Mesenchymal stem cell (in vitro differentiated cells and primary cell): ENCODE measurements around the gene ARHGAP9.

Experiments used
- DNase-seq: peaks from one replicate; pipeline ENCODE4 v3.0.0-alpha.2; 2013
- H2AFZ ChIP-seq: one replicate; pipeline ENCODE4 v1.6.1; 2013; ENCODE audit warnings: low read depth, mild to moderate bottlenecking, control low read depth, inconsistent platforms, low read length, moderate library complexity
- H2AK5ac ChIP-seq: 2 replicates; pipeline ENCODE4 v1.6.1; 2013; ENCODE audit warnings: low read length, moderate library complexity, mild to moderate bottlenecking, inconsistent platforms; ENCODE audit not compliant: severe bottlenecking
- H2BK120ac ChIP-seq: one replicate; pipeline ENCODE4 v1.6.1; 2013; ENCODE audit warnings: low read depth, mild to moderate bottlenecking, inconsistent platforms, low read length, moderate library complexity
- H2BK12ac ChIP-seq, 2 experiments: one replicate each; pipeline ENCODE4 v1.6.1; 2013; ENCODE audit warnings: inconsistent platforms in 2 of 2, low read length in 2 of 2, mild to moderate bottlenecking in 2 of 2, moderate library complexity in 2 of 2, control low read depth in 1 of 2
- H2BK15ac ChIP-seq: one replicate; pipeline ENCODE4 v1.6.1; 2013; ENCODE audit warnings: mild to moderate bottlenecking, low read depth, inconsistent platforms; ENCODE audit not compliant: poor library complexity, severe bottlenecking
- H2BK5ac ChIP-seq: 2 replicates; pipeline ENCODE4 v1.6.1; 2013; ENCODE audit warnings: low read depth, mild to moderate bottlenecking, low read length, control low read depth, inconsistent platforms; ENCODE audit not compliant: poor library complexity, severe bottlenecking
- H3K14ac ChIP-seq, 2 experiments: one replicate each; pipeline ENCODE4 v1.6.1; 2013; ENCODE audit warnings: inconsistent platforms in 2 of 2, low read length in 2 of 2, control low read depth in 1 of 2, mild to moderate bottlenecking in 1 of 2, moderate library complexity in 1 of 2
- H3K18ac ChIP-seq, 2 experiments: one replicate each; pipeline ENCODE4 v1.6.1; 2013; ENCODE audit warnings: inconsistent platforms in 2 of 2, low read length in 2 of 2, control low read depth in 1 of 2, low read depth in 1 of 2, mild to moderate bottlenecking in 1 of 2
- H3K23ac ChIP-seq, 2 experiments: one replicate each; pipeline ENCODE4 v1.6.1; 2013; ENCODE audit warnings: inconsistent platforms in 2 of 2, low read length in 2 of 2, mild to moderate bottlenecking in 2 of 2, moderate library complexity in 2 of 2, control low read depth in 1 of 2
- H3K27ac ChIP-seq: 2 replicates; pipeline ENCODE4 v1.5.1; 2013; ENCODE audit warnings: mild to moderate bottlenecking, moderate library complexity, low read length, control low read depth, inconsistent platforms; ENCODE audit not compliant: poor library complexity, severe bottlenecking
- H3K27me3 ChIP-seq, 2 experiments: 2 replicates each; pipeline versions ENCODE4 v1.6.1 to v1.7.0; 2013; ENCODE audit warnings: low read length in 2 of 2, mild to moderate bottlenecking in 2 of 2, moderate library complexity in 2 of 2, control low read depth in 1 of 2, inconsistent platforms in 1 of 2; ENCODE audit not compliant: control insufficient read depth in 1 of 2, insufficient read depth in 1 of 2
- H3K36me3 ChIP-seq, 2 experiments: 2 replicates each; pipeline versions ENCODE4 v1.6.1 to v1.7.0; 2013; ENCODE audit warnings: low read length in 2 of 2, control low read depth in 1 of 2, inconsistent platforms in 1 of 2, low read depth in 1 of 2, mild to moderate bottlenecking in 1 of 2; ENCODE audit not compliant: insufficient read depth in 2 of 2, control insufficient read depth in 1 of 2
- H3K4ac ChIP-seq, 2 experiments: one replicate each; pipeline ENCODE4 v1.6.1; 2013; ENCODE audit warnings: inconsistent platforms in 2 of 2, low read length in 2 of 2, mild to moderate bottlenecking in 2 of 2, moderate library complexity in 2 of 2, control low read depth in 1 of 2, low read depth in 1 of 2
- H3K4me1 ChIP-seq: 2 replicates; pipeline ENCODE4 v1.6.1; 2013; ENCODE audit warnings: low read depth, low read length, control low read depth; ENCODE audit not compliant: control insufficient read depth, insufficient read depth
- H3K4me2 ChIP-seq: 2 replicates; pipeline ENCODE4 v1.6.1; 2013; ENCODE audit warnings: low read length, mild to moderate bottlenecking, inconsistent platforms; ENCODE audit not compliant: poor library complexity, severe bottlenecking
- H3K4me3 ChIP-seq, 2 experiments: 2 replicates each; pipeline versions ENCODE4 v1.5.1 to v1.7.0; 2013; ENCODE audit warnings: low read length in 2 of 2, mild to moderate bottlenecking in 2 of 2, control low read depth in 1 of 2, low read depth in 1 of 2; ENCODE audit not compliant: insufficient read depth in 1 of 2
- H3K79me1 ChIP-seq: replicated peaks from 2 replicates; pipeline ENCODE4 v1.6.1; 2013; ENCODE audit warnings: mild to moderate bottlenecking, control low read depth, low read length, inconsistent platforms; ENCODE audit not compliant: poor library complexity, severe bottlenecking
- H3K9ac ChIP-seq: 2 replicates; pipeline ENCODE4 v1.7.0; 2013; ENCODE audit warnings: mild to moderate bottlenecking, low read length, moderate library complexity
- H3K9me3 ChIP-seq: 2 replicates; pipeline ENCODE4 v1.7.0; 2013; ENCODE audit warnings: mild to moderate bottlenecking, low read length; ENCODE audit not compliant: control insufficient read depth
- H4K8ac ChIP-seq: one replicate; pipeline ENCODE4 v1.6.1; 2013; ENCODE audit warnings: inconsistent platforms, mild to moderate bottlenecking, low read length, moderate library complexity
- H4K91ac ChIP-seq: one replicate; pipeline ENCODE4 v1.6.1; 2013; ENCODE audit warnings: mild to moderate bottlenecking, low read length, inconsistent platforms
- WGBS: methylation state at CpG from one replicate; pipeline ENCODE4 v1.1.7; 2013; ENCODE audit warnings: mixed read lengths; 5-methylcytosine and 5-hydroxymethylcytosine counted together

Gene ARHGAP9

DNA sequence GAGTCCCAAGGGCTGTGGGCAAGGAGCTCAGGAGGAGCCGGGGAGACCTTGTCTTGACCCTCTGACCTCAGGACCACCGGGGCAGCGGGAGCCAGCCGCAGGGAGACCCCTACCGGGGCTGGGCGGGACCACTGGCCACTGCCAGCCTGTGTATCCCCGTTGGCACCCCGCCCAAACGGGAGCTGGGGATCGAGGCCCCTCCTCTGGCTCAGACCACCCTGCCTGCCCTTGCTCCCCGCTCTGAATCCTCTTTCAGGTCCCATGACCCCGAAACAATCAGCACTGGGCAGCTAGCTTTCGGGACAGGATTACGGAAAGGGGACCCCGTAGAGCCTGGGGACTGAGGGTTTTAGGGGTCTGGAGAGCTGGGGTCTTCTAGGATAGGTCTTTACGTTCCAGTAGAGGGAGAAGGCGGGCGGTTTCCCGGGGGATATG is 18.8 kb downstream of the ARHGAP9 start:
- DNase-seq, result no peak
- Histone ChIP-seq H3K27ac (no peak overlapping the region), H3K14ac (no peak overlapping the region), H3K9ac (peak overlapping the region; percentile 59), H3K4me1 (peaks cover 14% of the 10 kb centered on the region), H2AK5ac (no peak overlapping the region), H2AFZ (no peak overlapping the region), H2BK12ac (peak overlapping the region in 1 of 2 experiments; percentile 39), H3K23ac (peak overlapping the region in 1 of 2 experiments; percentile 42), H3K4me2 (peak overlapping the region; percentile 99), H2BK5ac (no peak overlapping the region), H3K4me3 (peak overlapping the region in 1 of 2 experiments; percentile 42), H4K91ac (no peak overlapping the region), H3K4ac (no peak overlapping the region), H3K18ac (peak overlapping the region in 1 of 2 experiments; percentile 34), H3K36me3 (no peaks in the 10 kb centered on the region), H2BK15ac (no peak overlapping the region), H3K9me3 (no peaks in the 10 kb centered on the region), H3K27me3 (peaks cover 14 to 42% of the 10 kb centered on the region in 2 experiments), H3K79me1 (peaks cover 2% of the 10 kb centered on the region), H4K8ac (no peak overlapping the region), H2BK120ac (no peak overlapping the region)
- 0% methylated on average over 10 of the region's 19 CpGs for WGBS

DNA sequence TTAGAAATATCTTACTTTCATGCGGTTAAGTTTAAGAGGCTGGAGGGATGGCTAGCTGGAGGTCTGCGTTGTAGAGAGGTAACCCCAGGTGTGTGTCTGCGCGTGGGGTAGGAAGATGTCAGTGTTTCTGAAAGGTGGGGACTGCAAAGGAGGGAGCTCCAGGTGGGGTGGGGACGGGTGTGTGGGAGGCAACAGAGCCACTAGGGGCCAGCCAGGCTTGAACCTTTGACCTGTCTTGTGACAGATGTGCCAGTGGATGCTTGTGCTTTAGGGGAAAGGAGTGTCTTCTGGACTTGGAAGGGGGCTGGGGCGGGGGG is 19.2 kb downstream of the ARHGAP9 start:
- Histone ChIP-seq H2AK5ac (no peak overlapping the region), H3K23ac (no peak overlapping the region), H3K14ac (no peak overlapping the region), H2BK12ac (peak overlapping the region in 1 of 2 experiments; percentile 39), H3K4me3 (peak overlapping the region in 1 of 2 experiments; percentile 23), H3K9me3 (no peaks in the 10 kb centered on the region), H3K79me1 (peaks cover 2% of the 10 kb centered on the region), H4K91ac (no peak overlapping the region), H3K27ac (no peak overlapping the region), H4K8ac (no peak overlapping the region), H3K4me1 (peaks cover 18% of the 10 kb centered on the region), H2BK15ac (no peak overlapping the region), H2BK120ac (no peak overlapping the region), H3K18ac (no peak overlapping the region), H2BK5ac (no peak overlapping the region), H3K36me3 (no peaks in the 10 kb centered on the region), H3K9ac (peak overlapping the region; percentile 59), H3K27me3 (peaks cover 13 to 38% of the 10 kb centered on the region in 2 experiments), H2AFZ (no peak overlapping the region), H3K4me2 (peak overlapping the region; percentile 99), H3K4ac (no peak overlapping the region)
- WGBS, result 3% methylated on average over 6 of the region's 6 CpGs
- DNase-seq, result no peak

DNA sequence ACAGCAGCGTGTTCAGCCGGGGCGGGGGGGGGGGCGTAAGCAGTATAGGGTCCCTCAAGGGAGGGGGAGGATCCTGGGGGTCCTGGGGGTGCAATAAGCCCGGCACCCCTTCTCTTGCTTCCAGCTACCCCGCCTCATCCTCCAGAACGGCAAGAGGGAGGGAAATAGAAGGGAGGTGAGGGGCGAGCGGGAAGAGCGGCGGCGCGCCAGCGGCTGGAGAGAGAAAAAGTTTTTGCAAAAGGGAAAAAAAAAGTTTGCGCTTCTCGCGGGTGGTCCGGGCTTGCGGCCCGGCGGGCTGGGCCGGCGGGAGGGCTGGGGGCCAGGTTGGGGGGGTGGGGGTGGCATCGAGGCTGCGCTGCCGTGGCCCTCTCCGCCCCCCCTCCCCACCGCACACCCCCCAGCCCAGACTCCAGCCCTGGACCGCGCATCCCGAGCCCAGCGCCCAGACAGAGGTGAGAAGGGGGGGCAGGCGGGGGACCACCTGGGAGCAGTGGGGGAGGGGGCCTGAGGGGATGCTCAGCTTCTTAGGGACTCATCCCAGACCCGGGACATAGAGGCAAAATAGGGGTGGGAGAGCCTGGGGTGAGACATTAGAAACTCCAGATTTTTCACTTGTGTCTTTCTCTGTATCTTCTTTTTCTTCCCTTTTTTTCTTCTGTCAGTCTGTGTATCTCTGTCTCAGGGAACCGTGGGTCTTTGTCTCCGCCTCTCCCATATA is 19.8 kb downstream of the ARHGAP9 start, which contains the start of gene GLI1:
TSS of gene GLI1 (plus strand) at position 36 of the 718 bp plus-strand sequence. CDS start 3,907 bp downstream, outside the sequence.
- Histone ChIP-seq H3K23ac (no peak within 1 kb of the TSS), H3K9ac (peak within 1 kb of the TSS; percentile 85), H3K18ac (peak within 1 kb of the TSS; percentile 61 to 69), H3K4me2 (peak within 1 kb of the TSS; percentile 99), H3K4me1 (peaks cover 23% of the 10 kb centered on the region), H2BK120ac (peak within 1 kb of the TSS; percentile 1), H3K27me3 (peaks cover 9 to 33% of the 10 kb centered on the region in 2 experiments), H2BK15ac (peak within 1 kb of the TSS; percentile 31), H2AFZ (peak within 1 kb of the TSS; percentile 87), H4K91ac (peak within 1 kb of the TSS; percentile 18), H2BK5ac (peak within 1 kb of the TSS; percentile 61), H3K9me3 (no peaks in the 10 kb centered on the region), H4K8ac (peak within 1 kb of the TSS; percentile 74), H3K27ac (peak within 1 kb of the TSS; percentile 53), H2BK12ac (peak within 1 kb of the TSS; percentile 34 to 80), H3K4me3 (peak within 1 kb of the TSS; percentile 59 to 86), H3K79me1 (peaks cover 2% of the 10 kb centered on the region), H3K14ac (no peak within 1 kb of the TSS), H3K4ac (peak within 1 kb of the TSS in 1 of 2 experiments; percentile 69), H3K36me3 (no peaks in the 10 kb centered on the region), H2AK5ac (peak within 1 kb of the TSS; percentile 69)
- DNase-seq, result peak; percentile 32
- WGBS, result 0% methylated on average over 3 of the region's 36 CpGs

DNA sequence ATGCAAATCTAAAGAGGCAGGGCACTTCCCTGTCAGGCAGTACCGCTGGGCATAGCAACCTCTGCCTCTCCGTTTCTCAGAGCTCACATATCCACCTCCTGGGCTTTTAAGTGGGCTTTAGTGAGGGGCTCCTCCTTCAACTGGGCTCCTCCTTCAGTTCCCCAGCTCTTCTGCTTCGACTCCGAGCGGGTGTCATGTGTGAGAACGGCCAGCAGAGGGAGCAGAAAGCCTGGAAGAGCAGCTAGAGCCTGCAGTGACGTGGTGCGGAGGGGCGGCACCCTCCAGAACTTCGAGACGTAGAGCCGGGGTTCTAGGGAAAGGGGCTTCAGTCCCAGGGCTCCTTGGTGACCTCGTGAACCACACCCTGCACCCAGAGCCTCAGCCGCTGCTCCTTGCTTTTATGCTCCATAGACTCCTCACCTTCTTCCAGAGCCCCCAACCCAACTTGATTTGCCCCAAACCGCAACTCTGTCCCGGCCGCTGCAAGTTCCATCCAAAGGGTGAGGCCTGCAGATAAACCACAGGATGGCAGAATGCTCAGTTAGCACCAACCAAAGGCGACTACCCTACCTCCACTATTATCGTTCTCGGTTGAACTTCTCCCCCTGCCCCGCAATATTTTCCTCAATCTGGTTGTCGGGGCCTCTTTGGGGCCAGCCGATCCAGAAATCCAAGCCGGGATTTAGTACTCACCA is 20.5 kb downstream of the ARHGAP9 start:
- H3K4me3 ChIP-seq, result peak overlapping the region; percentile 56 to 86
- no peaks in the 10 kb centered on the region for H3K9me3 ChIP-seq
- WGBS, result 0% methylated on average over 24 of the region's 24 CpGs
- H3K27ac ChIP-seq, result peak overlapping the region; percentile 53
- no peak overlapping the region for H3K14ac ChIP-seq
- H3K36me3 ChIP-seq, result no peaks in the 10 kb centered on the region
- DNase-seq, result peak; percentile 96
- peak overlapping the region; percentile 18 for H4K91ac ChIP-seq
- H3K4ac ChIP-seq, result peak overlapping the region in 1 of 2 experiments; percentile 11
- no peak overlapping the region for H2AK5ac ChIP-seq
- H2BK120ac ChIP-seq, result no peak overlapping the region
- H3K9ac ChIP-seq, result peak overlapping the region; percentile 85
- peak overlapping the region; percentile 61 for H2BK5ac ChIP-seq
- H4K8ac ChIP-seq, result peak overlapping the region; percentile 74
- peak overlapping the region; percentile 15 to 34 for H2BK12ac ChIP-seq
- H3K23ac ChIP-seq, result no peak overlapping the region
- H3K4me1 ChIP-seq, result peaks cover 28% of the 10 kb centered on the region
- H3K27me3 ChIP-seq, result peaks cover 5 to 26% of the 10 kb centered on the region in 2 experiments
- peak overlapping the region; percentile 61 to 69 for H3K18ac ChIP-seq
- H2AFZ ChIP-seq, result peak overlapping the region; percentile 87
- peak overlapping the region; percentile 99 for H3K4me2 ChIP-seq
- H3K79me1 ChIP-seq, result peaks cover 2% of the 10 kb centered on the region
- no peak overlapping the region for H2BK15ac ChIP-seq
